DMS 273 treated with DMSO at 0.1 percent for 48 hours (cell line): Measurements from ENCODE around the gene PTX4.

Source experiments
- DNase-seq: peaks from one replicate; lab custom pipeline; 2025; lab: John Stamatoyannopoulos, UW

The PTX4 gene

GRCh38 chr16:1500465-1501150, 11.9 kb upstream of the PTX4 start:
- no peak for DNase-seq

GRCh38 chr16:1499756-1500464, 11.2 kb upstream of the PTX4 start:
- DNase-seq: no peak

GRCh38 chr16:1498899-1499676, 10.3 kb upstream of the PTX4 start:
- DNase-seq: no peak

- DNase-seq: no peak
These were observed 8.4 kb upstream of the PTX4 start for GRCh38 chr16:1497014-1497598.

GRCh38 chr16:1496464-1496863, 7.7 kb upstream of the PTX4 start:
- DNase-seq: no peak

- no peak for DNase-seq
These were observed 7.1 kb upstream of the PTX4 start for GRCh38 chr16:1495889-1496262.

- no peak for DNase-seq
These were observed 6.6 kb upstream of the PTX4 start for GRCh38 chr16:1495211-1495888.

- DNase-seq: peak; percentile 8
These were observed 6.0 kb upstream of the PTX4 start for GRCh38 chr16:1494711-1495110.

- DNase-seq: no peak
These were observed 5.4 kb upstream of the PTX4 start for GRCh38 chr16:1494129-1494640.

GRCh38 chr16:1493746-1494094, 5.0 kb upstream of the PTX4 start:
- DNase-seq: no peak

- DNase-seq: peak; percentile 42
These were observed 4.4 kb upstream of the PTX4 start, which contains the start of gene TELO2 for GRCh38 chr16:1492923-1493745. TSS of gene TELO2 (plus strand) at chr16:1493360. CDS start at chr16:1494282, 922 bp downstream.

GRCh38 chr16:1492082-1492922, 3.6 kb upstream of the PTX4 start:
- no peak for DNase-seq

- no peak for DNase-seq
These were observed 2.6 kb upstream of the PTX4 start for GRCh38 chr16:1491327-1491726.

GRCh38 chr16:1489077-1489476, 333 bp upstream of the PTX4 start:
- DNase-seq: no peak

- DNase-seq: no peak
These were observed 616 bp downstream of the PTX4 start for GRCh38 chr16:1488054-1488601.

GRCh38 chr16:1487395-1488053, 1.2 kb downstream of the PTX4 start:
- DNase-seq: no peak

- no peak for DNase-seq
These were observed 2.0 kb downstream of the PTX4 start for GRCh38 chr16:1486551-1487390.

- DNase-seq: no peak
These were observed 2.8 kb downstream of the PTX4 start for GRCh38 chr16:1485847-1486496.
